Measurements from ENCODE around the gene PRKAG3.

PRKAG3 gene

DNA sequence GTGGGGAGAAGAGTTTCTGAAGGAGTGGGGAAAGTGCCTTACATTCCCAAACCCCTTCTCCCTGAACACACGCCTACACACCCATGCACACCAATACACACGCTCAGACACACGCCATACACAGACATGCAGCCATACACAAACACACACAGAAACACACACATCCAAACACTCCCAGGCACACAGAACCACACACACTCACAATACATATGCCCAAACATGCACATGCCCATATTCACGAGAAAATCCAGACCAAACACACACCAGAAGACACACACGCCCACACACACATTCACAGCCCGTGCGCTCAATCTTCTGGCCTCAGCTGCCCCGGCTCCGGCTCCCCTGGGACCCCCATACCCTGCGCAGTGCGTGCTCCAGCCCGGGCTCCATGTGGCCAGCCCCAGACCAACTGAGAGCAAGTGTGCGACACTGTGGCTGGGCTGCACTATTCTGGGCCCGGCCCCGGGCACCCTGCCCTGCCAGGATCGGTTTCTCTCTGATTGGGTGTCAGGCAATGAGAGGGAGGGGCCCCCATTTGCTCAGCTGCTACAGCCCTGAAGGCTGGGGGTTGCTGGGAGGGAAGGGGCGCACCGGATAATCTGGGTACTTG is at the start of gene PRKAG3:
TSS of gene PRKAG3 (minus strand) at position 426 of the 613 bp plus-strand sequence.
- DNase-seq (ENCODE audit: low spot score), result no peak

DNA sequence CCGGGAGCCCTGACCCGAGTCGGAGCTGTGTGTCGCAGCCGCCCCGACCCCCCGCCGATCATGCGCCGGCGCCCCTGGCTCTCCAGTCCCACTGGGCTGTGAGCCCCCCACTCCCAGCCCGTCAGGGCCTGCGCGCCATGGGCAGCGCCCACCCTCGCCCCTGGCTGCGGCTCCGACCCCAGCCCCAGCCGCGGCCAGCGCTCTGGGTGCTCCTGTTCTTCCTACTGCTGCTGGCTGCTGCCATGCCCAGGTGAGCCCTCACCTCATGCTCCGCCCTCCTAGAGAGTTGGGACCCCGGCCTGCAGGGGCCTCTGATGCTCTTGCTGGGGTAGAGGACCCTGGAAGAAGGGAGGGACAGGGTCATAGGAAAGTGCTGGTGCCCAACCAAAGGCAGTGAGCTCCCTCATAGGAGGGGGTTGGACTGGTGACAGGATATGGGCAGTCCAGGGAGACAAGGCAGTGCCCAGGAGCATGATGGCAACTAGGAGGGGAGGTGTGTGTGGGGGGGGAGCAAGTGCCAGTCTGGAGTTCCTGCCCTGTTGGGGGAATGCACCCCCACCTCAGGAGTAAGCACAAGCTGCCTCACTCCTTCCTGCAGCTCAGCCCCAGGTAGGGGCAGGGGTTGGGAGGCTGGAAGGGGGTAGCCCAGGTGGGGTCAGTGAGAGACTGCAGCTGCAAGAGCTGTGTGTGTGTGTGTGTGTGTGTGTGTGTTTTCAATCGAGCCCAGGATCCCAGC is 49.4 kb upstream of the PRKAG3 start:
- DNase-seq (ENCODE audit: low spot score), result no peak

DNA sequence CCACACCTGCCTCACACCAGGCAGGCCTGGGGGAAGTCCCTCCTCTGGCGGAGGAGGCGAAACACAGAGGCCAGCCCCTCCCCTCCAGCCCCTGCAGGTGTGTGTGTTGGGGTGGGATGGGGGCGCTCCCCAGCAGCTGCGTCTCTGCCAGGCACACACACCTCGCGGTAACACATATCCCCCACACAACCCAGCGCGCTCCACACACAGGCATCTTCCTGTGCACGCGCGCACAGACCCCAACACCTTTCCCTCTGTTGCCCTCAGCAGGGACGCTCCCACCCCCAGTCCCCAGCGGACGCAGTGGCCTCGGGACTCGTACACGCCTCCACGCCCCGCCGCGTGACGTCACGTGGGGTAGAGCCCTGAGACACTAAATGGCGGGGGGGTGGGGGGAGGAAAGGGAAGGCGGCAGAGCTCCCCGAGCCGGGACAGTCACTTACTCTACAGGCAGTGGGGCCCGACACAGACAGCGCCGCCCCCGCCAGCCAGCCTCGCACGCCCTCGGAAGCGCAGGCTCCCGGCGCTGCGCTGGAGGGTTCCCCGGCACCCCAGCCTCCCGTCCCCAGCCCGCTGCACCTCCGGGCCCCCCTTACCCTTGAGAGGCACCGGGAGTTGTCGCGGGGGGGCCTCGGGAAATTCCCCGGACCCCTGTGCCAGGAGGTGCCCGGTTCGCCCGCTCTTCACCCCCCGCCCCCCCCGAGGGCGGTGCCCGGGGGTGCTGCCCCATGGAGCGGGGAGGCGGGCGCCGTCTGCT is 48.7 kb upstream of the PRKAG3 start, which contains the start of gene WNT10A:
TSS of gene WNT10A (plus strand) at position 751 of the 757 bp plus-strand sequence. CDS start 144 bp downstream, outside the sequence.
- no peak for DNase-seq (ENCODE audit: low spot score)

DNA sequence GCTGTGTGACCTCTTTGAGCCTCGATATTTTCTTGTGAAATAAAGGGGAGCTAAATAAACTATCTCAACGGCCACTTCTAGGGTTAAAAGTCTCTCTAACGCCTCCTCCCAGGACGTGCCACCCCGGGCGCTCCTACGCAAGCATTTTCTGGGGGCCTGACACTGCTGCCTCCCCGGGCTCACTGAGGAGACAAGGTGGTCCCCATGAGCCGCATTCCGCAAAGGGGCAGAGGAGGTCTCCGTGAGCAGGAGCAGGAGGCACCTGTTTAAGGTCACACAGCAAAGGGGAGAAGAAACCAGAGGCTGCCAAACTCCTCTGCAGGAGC is 48.1 kb upstream of the PRKAG3 start:
- no peak for DNase-seq (ENCODE audit: low spot score)

DNA sequence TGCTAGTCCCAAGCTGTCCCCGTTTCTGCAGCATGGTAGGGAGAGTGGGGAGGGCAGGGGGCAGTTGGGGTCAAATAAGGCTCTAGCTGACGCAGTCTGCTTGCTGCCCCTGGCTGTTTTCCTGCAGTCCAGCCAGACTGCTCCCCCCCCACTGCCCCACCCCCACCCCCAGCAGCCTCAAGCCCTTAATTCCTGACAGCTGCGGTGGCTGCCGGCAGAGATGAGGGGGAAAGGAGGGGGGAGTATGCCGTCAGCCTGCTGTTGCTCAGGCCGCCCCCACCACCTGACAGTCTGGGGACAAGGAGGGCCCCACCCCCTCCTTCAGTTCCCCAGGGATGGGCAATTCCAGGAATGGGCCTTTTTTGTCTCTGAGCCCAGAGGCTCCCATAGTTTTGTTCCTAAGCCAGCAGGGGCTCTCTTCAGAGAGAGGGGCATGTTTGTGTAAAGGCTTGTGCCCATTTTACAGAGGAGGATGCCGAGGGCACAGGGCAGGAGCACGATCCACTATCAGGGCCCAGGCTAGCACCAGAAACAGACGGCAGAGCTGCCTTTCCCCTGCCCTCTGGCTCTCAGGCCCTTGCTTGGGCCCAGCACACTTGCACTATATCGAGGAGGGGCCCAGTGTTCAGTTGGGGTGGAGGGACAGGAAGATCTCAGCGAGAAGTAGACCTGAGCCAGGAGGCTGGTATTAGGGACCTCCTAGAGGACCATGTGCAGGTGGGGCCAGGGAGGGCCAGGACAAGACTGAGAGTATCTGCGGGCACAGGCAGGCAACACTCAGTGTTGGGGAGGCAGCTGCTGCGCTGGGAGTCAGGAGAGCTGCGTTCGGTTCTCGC is 47.5 kb upstream of the PRKAG3 start:
- DNase-seq (ENCODE audit: low spot score), result no peak

DNA sequence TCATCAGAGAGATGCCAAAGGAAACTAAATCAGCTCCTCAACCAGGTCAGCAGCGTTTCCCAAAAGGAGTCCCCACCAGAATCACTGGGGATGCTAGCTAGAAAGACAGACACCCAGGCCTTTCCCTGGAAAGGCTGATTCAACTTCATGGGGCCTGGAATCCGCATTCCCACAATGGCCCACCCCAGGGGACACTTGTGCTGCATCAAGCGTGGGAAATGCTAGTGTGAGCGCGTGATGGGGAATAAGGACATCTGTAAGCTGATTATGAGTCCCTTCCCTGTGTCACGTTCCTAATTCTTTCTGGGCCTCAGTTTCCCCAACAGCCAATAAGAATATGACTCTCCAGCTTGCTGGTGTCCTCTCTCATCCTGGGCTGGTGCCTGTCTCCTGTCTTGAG is 46.9 kb upstream of the PRKAG3 start:
- no peak for DNase-seq (ENCODE audit: low spot score)

DNA sequence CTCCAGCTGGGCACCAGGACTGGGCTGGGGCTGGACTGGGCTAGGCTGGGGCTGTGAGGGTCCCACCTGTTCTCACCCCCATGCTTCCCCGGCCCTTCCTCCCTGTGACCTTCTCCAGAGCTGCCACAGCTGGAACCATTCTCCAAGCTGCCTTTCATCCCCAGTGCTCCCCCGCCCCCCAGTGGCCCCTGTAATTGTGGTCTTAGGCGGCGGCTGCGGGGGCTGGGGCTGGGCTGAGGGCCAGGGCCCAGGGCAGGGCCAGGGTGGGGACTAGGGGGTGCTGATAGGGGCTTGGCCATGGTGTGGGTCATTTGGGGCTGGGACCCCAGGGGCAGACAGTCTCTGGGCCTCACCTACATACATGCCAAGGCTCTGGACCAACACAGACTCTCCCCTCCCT is 46.3 kb upstream of the PRKAG3 start:
- DNase-seq (ENCODE audit: low spot score), result no peak

DNA sequence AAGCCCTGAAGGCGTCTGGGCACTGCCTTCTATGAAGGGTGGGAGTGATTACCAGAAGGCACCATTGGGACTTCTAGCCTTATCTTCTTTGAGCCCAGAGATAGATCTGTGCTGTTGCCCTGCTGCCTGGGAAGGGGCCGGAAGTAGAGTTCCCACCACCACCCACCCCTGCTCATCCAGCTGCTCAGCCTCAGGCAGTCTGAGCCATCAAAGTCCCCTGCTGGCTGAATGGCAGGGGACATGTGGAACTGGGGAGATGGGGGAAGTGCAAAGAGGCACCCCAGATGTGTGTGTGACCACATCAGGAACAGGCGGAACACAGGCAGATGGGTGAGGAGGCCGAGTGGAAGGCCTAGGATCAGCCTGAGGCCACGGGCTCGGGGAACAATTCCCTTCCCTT is 45.7 kb upstream of the PRKAG3 start:
- no peak for DNase-seq (ENCODE audit: low spot score)

DNA sequence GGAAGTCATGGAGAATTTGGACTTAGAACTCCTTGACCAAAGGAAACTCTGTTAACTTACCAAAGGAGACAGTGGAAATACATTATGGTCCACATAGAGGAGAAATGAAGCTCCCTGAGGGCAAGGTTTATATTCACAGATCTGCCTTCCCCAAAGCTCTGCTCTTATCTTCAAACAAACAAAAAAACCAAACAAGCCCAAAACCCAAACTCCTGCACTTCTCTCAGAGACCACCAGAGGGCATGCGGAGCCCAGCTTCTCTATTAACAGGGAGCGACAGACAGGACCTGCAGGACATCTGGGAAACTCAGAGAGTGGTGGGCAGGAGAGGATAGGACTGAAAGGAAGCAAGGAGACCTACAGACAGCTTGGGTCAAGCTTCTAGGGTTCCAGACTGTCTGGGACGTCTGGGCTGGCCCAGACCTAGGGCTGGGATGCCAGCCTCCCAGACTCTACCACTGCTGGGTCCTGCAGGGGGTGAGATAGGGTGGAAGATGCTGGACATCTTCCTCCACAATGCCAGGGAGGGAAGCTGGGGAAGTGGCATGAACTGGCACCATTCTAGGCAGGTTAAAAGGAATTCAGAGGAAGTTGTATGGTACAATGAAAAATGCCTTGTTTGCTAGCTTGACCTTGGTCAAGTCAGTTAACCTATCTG is 45.1 kb upstream of the PRKAG3 start:
- DNase-seq (ENCODE audit: low spot score), result peak; percentile 84

DNA sequence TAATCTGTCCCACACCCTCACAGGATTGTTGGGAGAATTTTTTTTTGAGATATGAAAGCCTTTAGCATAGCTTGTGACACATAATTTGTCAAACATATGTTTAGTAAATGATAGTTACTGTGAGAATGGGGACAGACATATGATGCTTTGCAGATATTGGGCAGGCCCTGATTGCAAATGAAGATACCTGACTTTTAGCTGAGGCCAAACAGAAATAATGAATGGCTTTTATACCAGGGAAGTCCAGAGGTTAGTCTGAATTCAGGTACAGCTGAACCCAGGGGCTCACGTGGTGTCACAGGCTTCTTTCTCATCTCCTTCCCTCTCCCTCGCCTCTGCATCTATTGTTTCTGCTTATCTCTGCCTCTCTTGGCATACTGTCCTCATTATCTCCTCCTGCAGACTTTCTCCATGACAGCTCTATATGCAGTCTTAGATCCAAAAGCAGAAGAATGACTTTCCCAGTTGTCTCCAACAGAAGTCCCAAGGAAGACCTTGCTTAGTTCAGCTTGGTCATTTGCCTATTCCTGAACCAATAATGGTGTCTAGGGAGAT is 44.2 kb upstream of the PRKAG3 start:
- no peak for DNase-seq (ENCODE audit: low spot score)

DNA sequence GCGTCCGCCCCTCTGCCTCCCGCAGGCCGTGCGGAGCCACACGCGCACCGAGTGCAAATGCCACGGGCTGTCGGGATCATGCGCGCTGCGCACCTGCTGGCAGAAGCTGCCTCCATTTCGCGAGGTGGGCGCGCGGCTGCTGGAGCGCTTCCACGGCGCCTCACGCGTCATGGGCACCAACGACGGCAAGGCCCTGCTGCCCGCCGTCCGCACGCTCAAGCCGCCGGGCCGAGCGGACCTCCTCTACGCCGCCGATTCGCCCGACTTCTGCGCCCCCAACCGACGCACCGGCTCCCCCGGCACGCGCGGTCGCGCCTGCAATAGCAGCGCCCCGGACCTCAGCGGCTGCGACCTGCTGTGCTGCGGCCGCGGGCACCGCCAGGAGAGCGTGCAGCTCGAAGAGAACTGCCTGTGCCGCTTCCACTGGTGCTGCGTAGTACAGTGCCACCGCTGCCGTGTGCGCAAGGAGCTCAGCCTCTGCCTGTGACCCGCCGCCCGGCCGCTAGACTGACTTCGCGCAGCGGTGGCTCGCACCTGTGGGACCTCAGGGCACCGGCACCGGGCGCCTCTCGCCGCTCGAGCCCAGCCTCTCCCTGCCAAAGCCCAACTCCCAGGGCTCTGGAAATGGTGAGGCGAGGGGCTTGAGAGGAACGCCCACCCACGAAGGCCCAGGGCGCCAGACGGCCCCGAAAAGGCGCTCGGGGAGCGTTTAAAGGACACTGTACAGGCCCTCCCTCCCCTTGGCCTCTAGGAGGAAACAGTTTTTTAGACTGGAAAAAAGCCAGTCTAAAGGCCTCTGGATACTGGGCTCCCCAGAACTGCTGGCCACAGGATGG is 42.0 kb upstream of the PRKAG3 start:
- DNase-seq (ENCODE audit: low spot score), result no peak

DNA sequence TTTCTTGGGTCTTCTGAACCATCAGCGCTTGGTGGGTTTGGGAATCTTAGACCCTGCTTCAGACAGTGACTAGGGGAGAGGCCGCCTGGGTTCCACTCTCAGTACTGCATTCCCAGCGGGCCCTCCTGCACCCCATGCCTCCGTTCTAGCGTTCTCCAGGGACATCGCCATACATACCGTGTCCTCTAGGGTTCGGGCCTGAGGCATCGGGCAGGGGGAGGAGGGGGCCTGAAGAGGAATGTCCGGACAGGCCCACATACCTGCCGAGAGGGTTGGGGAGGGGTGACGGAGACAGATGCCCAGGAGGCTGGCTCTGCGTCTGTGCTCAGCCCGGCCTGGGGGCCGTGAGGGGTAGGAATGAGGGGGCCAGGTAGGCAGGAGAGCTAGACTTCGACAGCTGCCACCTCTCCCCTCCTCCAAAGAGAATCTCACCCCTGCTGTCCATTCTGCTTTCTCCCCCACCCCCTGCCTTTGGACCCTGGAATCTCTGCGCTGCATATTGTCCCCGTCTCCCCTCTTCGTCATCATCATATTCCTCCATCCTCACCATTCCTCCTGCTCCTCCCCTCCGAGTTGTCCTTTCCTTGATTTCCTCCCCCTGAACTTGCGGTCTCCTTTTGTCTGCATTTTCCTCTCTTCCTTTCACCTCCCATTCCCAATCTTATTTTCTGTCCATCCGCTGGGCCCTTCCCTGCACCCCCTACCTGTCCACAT is 41.2 kb upstream of the PRKAG3 start:
- no peak for DNase-seq (ENCODE audit: low spot score)

DNA sequence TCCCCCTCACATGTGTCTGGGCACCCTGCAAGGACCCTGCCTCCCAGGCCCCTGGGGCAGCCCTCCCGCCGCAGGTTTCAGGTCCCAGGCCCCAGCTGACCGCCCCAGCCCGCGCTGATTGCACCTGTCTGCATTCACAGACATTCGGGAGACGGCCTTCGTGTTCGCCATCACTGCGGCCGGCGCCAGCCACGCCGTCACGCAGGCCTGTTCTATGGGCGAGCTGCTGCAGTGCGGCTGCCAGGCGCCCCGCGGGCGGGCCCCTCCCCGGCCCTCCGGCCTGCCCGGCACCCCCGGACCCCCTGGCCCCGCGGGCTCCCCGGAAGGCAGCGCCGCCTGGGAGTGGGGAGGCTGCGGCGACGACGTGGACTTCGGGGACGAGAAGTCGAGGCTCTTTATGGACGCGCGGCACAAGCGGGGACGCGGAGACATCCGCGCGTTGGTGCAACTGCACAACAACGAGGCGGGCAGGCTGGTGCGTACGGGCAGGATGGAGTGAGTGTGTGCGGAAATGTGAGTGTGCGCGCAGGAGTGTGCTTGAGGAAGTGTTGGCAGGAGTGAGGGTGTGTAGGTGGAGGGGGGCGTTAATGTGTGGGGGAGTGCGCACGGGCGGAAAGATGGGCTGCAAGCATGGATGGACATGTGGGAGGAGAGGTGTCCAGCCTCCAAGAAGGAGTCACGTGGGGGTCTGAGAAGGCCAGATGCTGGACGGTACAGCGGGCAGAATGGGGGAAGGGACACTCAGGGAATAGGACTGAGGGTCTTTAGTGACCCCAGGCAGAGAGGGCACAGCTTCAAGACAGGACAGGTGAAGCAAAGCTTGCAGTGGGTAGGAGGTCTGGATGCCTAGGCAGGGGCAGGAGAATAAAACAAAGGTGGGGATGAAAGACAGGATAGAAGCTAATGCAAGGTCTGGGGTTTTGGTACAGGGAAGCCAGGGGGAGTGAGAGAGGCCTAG is 40.0 kb upstream of the PRKAG3 start:
- DNase-seq (ENCODE audit: low spot score), result no peak

DNA sequence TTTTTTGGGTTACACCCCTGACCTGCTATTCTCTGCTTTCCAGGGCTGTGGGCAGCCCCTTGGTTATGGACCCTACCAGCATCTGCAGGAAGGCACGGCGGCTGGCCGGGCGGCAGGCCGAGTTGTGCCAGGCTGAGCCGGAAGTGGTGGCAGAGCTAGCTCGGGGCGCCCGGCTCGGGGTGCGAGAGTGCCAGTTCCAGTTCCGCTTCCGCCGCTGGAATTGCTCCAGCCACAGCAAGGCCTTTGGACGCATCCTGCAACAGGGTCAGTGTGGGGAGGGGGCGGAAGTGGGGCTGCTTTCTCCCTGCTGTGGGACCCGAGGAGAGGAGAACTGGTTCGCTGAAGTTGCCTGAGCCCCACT is 39.4 kb upstream of the PRKAG3 start:
- DNase-seq (ENCODE audit: low spot score), result no peak

DNA sequence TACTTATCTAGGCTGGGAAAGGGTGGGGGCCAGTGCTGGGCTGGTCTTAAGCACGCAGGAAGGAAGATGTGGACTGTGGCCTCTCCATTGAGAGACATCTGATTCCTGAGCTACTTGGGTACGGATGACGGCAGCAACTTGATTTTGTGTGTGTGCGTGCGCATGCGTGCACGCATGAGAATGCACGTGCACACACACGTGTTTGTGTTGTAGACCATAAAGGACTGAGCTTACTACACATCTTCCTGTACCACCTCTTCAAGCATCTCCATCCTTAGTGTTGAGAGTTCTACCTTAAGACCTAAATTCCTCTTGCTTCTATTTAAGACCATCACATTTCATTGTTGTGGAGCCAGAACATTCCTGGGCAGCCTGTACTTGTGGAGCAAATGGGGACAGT is 37.5 kb upstream of the PRKAG3 start:
- no peak for DNase-seq (ENCODE audit: low spot score)

DNA sequence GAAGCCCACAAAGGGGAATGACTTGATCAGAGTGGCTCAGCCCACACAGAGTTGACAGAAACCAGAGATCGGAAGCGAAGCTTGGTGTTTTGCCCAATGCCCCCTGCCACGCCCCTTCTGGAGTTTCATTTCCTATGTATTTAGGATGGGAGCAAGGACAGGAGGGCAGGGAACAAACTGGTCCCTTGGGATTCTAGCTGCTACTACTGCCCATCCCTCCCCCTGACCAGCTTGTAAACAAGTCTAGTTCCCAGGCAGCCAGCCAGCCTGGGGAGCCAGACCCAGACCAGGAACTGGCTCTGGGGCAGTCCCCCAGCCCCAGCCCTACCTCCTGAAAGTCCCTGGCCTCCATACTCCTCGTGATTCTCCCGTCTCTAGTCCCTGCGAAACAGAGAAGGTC is 36.3 kb upstream of the PRKAG3 start:
- DNase-seq (ENCODE audit: low spot score), result no peak

DNA sequence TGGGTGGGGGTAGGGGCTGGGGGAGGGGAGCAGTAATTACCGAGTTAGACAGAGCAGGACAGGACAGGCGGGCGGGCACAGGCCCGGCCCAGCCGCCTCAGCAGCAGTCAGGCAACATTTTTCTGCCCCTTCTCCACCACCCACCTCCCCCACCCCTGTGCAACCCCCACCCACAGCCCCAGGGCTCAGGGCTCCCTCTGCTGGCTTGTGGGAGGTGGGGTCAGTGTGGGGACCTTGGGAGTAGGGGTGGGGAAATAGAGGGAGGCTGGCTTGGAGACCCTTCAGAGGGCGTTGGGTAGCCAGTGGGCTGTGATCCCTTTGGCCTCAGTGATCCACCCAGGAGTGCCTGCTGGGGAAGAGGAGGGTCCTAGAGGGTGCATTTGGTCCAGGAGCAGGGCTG is 34.4 kb upstream of the PRKAG3 start:
- no peak for DNase-seq (ENCODE audit: low spot score)

DNA sequence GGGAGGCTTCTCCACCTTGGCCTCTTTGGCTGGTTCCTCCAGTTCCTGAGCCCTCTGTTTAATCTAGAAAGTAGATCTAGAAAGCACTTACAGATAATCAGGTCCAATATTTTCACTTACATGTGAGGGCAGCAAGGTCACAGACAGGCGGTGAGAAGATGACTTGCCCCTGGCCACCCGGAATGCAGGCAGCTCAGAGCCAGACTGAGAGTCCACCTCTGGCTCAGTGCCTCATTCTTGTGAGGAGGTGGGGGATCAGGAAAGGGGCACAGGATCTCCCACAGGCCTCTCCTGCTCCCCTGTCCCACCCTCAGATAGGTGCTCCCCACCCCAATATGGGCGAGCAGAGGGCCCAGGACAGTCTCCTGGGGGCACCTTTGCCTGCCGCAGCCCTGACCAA is 33.8 kb upstream of the PRKAG3 start:
- DNase-seq (ENCODE audit: low spot score), result no peak

DNA sequence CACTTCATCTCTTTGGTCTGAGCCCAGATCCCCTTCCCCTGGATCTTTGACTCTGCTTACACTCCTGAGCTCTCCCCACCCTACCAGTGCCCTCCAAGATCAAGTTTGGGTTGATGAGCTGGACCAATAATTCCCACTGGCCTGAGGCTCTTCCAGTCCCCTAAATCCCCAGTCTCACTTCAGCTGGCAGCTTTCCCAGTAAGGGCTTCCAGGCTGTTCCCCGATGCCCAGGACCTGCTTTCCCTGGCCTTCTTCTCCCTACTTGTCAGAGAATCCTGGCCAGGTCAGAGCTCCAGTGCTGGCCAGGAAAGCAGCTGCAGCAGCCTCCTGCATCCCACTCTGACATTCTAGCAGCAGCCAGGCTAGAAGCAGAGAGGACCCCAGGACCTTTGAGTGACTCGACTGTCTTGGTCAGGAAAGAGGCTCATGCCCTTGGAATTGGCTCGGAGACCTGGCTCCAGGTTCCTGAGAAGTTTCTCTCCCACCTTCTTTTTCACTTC is 31.5 kb upstream of the PRKAG3 start:
- DNase-seq (ENCODE audit: low spot score), result no peak

Data from ecto neural progenitor cell (in vitro differentiated cells).